Lung (tissue), 12 donors: ENCODE measurements around the gene TAMALIN. TPM values are rescaled to one million over a fixed set of nuclear protein-coding genes. Genes with fewer than 3 reads are reported as not detected.

Experiments used
- ATAC-seq: fragments of 200-7000 bp; cut with Tn5 transposase; one replicate; pipeline ENCODE4 v1.9.1; 2020; ENCODE audit warnings: moderate number of reproducible peaks; ENCODE audit not compliant: insufficient read depth, low FRiP score
- DNase-seq, 3 donors: peaks; one replicate each; pipeline ENCODE4 v3.0.0-alpha.2; 2013 to 2017
- H3K27ac ChIP-seq, 2 donors: one replicate each; pipeline ENCODE4 v1.5.1; 2013; ENCODE audit warnings: mild to moderate bottlenecking in 2 of 2, moderate library complexity in 2 of 2, control low read depth in 1 of 2, inconsistent platforms in 1 of 2, low read depth in 1 of 2, low read length in 1 of 2
- H3K27me3 ChIP-seq, 3 donors: one replicate each; pipeline ENCODE4 v1.5.1; 2013; ENCODE audit warnings: low read length in 2 of 3; ENCODE audit not compliant: control insufficient read depth in 3 of 3, insufficient read depth in 3 of 3
- H3K36me3 ChIP-seq, 4 donors: one replicate each; pipeline ENCODE4 v1.5.1; 2013; ENCODE audit warnings: low read length in 4 of 4, mild to moderate bottlenecking in 1 of 4, moderate library complexity in 1 of 4; ENCODE audit not compliant: control insufficient read depth in 4 of 4, insufficient read depth in 4 of 4
- H3K4me1 ChIP-seq, 5 donors: one replicate each; pipeline ENCODE4 v1.5.1; 2013; ENCODE audit warnings: low read length in 5 of 5, mild to moderate bottlenecking in 2 of 5, moderate library complexity in 1 of 5; ENCODE audit not compliant: control insufficient read depth in 5 of 5, insufficient read depth in 5 of 5
- H3K4me3 ChIP-seq: one replicate; pipeline ENCODE4 v1.5.1; 2013; ENCODE audit warnings: mild to moderate bottlenecking, control low read depth, moderate library complexity
- H3K9ac ChIP-seq, 2 donors: one replicate each; pipeline ENCODE4 v1.5.1; 2013; ENCODE audit warnings: low read length in 2 of 2, control low read depth in 1 of 2; ENCODE audit not compliant: insufficient read depth in 1 of 2
- H3K9me3 ChIP-seq, 4 donors: one replicate each; pipeline ENCODE4 v1.5.1; 2013; ENCODE audit warnings: low read length in 3 of 4, mild to moderate bottlenecking in 1 of 4, moderate library complexity in 1 of 4; ENCODE audit not compliant: control insufficient read depth in 4 of 4, insufficient read depth in 3 of 4
- WGBS, 2 donors: extraction: QIAGEN DNeasy Blood & Tissue Kit; methylation state at CpG; one replicate each; pipeline ENCODE4 v1.1.7; 2013; 5-methylcytosine and 5-hydroxymethylcytosine counted together
- polyA plus RNA-seq, 2 donors: library from polyadenylated mRNA; stranded (reverse); fragments of 200-250 nt; gene quantifications; one replicate each; pipeline ENCODE4 v1.2.1, GENCODE V29; 2013
- total RNA-seq, 2 donors: library from RNA; depleted of rRNA in 1 of 2; stranded (reverse); fragments of >200 nt in 1 of 2; gene quantifications; one replicate each; pipeline ENCODE4 v1.2.1, GENCODE V29; 2014 to 2021
- TF ChIP-seq, protein P1 (sequence below): IDR thresholded peaks from 2 replicates; pipeline ENCODE4 v1.5.1; 2012; ENCODE audit warnings: mild to moderate bottlenecking; ENCODE audit errors: control extremely low read depth, extremely low read depth
- donor health status: control.
- donor health status: control.
- donor health status: Bipolar disorder and iron deficiency.
- donor health status: healthy.
- donor health status: DM: yes; HTN: yes; CAD: no.

Gene TAMALIN
- total and polyA plus RNA-seq, 4 donors, result 31.4 to 84.0 (median 60.4) TPM

GRCh38 chr12:51997136-51997535 lies 9.6 kb upstream of the TAMALIN start:
- peaks cover 10 to 28% (median 14%) of the 10 kb centered on the region in 4 donors for H3K36me3 ChIP-seq
- no peak for DNase-seq
- 83 to 92% methylated on average over 5 of the region's 5 CpGs for WGBS, 2 donors
- no peak overlapping the region for H3K27ac ChIP-seq
- H3K4me3 ChIP-seq, result no peak overlapping the region
- no peak overlapping the region for H3K9ac ChIP-seq
- H3K4me1 ChIP-seq, result no peaks in the 10 kb centered on the region
- H3K9me3 ChIP-seq, result no peaks in the 10 kb centered on the region
- TF ChIP-seq, protein P1, sequence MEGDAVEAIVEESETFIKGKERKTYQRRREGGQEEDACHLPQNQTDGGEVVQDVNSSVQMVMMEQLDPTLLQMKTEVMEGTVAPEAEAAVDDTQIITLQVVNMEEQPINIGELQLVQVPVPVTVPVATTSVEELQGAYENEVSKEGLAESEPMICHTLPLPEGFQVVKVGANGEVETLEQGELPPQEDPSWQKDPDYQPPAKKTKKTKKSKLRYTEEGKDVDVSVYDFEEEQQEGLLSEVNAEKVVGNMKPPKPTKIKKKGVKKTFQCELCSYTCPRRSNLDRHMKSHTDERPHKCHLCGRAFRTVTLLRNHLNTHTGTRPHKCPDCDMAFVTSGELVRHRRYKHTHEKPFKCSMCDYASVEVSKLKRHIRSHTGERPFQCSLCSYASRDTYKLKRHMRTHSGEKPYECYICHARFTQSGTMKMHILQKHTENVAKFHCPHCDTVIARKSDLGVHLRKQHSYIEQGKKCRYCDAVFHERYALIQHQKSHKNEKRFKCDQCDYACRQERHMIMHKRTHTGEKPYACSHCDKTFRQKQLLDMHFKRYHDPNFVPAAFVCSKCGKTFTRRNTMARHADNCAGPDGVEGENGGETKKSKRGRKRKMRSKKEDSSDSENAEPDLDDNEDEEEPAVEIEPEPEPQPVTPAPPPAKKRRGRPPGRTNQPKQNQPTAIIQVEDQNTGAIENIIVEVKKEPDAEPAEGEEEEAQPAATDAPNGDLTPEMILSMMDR, result no peak
- H3K27me3 ChIP-seq, result no peaks in the 10 kb centered on the region
- ATAC-seq, result no peak

GRCh38 chr12:52003016-52003550 lies 3.7 kb upstream of the TAMALIN start:
- no peaks in the 10 kb centered on the region for H3K9me3 ChIP-seq
- H3K27ac ChIP-seq, result no peak overlapping the region
- peaks cover 0 to 14% (median 0%) of the 10 kb centered on the region in 5 donors for H3K4me1 ChIP-seq
- H3K27me3 ChIP-seq, result peaks cover 0 to 27% (median 0%) of the 10 kb centered on the region in 3 donors
- DNase-seq, result no peak
- TF ChIP-seq, protein P1, result no peak
- 90 to 94% methylated on average over 8 of the region's 8 CpGs for WGBS, 2 donors
- ATAC-seq, result no peak
- no peak overlapping the region for H3K4me3 ChIP-seq
- H3K36me3 ChIP-seq, result peaks cover 0 to 3% (median 2%) of the 10 kb centered on the region in 4 donors
- H3K9ac ChIP-seq, result no peak overlapping the region

- peaks cover 0 to 29% (median 0%) of the 10 kb centered on the region in 3 donors for H3K27me3 ChIP-seq
These were observed 3.2 kb upstream of the TAMALIN start for GRCh38 chr12:52003591-52003990.

More at GRCh38 chr12:52003591-52003990, 3.2 kb upstream of the TAMALIN start:
- no peak overlapping the region for H3K4me3 ChIP-seq
- H3K4me1 ChIP-seq, result peaks cover 0 to 19% (median 4%) of the 10 kb centered on the region in 5 donors
- H3K9ac ChIP-seq, result no peak overlapping the region
- TF ChIP-seq, protein P1, result no peak
- no peak for DNase-seq
- no peaks in the 10 kb centered on the region for H3K9me3 ChIP-seq
- H3K36me3 ChIP-seq, result peaks cover 0 to 3% (median 1%) of the 10 kb centered on the region in 4 donors
- ATAC-seq, result no peak
- H3K27ac ChIP-seq, result no peak overlapping the region
- WGBS, 2 donors, result 75 to 77% methylated on average over 6 of the region's 6 CpGs
